ENCODE results near the gene NABP2.

The NABP2 gene

DNA sequence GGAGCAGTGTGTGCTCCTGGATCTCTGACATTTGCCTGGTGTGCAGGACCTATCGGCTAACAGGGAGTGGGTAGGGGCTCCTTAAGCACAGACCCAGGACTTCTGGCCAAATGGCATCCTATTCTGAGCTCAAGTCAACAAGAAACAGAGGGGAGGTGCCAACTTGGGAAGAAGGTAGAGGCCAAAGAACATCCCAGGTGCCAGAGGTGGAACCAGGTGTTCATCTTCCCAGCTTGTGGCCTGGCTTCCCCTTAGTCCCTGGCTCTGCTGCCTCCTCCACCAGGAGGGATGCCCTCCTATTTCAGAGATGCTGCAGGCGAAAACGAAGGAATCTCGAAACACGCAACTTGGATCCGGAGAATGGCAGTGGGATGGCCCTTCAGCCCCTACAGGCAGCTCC is 11.9 kb downstream of the NABP2 start:
- TF ChIP-seq, protein P1, sequence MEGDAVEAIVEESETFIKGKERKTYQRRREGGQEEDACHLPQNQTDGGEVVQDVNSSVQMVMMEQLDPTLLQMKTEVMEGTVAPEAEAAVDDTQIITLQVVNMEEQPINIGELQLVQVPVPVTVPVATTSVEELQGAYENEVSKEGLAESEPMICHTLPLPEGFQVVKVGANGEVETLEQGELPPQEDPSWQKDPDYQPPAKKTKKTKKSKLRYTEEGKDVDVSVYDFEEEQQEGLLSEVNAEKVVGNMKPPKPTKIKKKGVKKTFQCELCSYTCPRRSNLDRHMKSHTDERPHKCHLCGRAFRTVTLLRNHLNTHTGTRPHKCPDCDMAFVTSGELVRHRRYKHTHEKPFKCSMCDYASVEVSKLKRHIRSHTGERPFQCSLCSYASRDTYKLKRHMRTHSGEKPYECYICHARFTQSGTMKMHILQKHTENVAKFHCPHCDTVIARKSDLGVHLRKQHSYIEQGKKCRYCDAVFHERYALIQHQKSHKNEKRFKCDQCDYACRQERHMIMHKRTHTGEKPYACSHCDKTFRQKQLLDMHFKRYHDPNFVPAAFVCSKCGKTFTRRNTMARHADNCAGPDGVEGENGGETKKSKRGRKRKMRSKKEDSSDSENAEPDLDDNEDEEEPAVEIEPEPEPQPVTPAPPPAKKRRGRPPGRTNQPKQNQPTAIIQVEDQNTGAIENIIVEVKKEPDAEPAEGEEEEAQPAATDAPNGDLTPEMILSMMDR (IDR thresholded peaks at IDR 0.05; ENCODE audit: control extremely low read depth, extremely low read depth, low read depth, missing control alignments) = no peak
- CTCF ChIA-PET = interaction anchor here (1.0 to 2.1 kb wide), 5 partner anchors 16 to 46 kb away, joined by 3 to 8 read pairs (median 4); partner anchors contain the start of gene SMARCC2
- DNase-seq (ENCODE audit: extremely low spot score) = no peak

DNA sequence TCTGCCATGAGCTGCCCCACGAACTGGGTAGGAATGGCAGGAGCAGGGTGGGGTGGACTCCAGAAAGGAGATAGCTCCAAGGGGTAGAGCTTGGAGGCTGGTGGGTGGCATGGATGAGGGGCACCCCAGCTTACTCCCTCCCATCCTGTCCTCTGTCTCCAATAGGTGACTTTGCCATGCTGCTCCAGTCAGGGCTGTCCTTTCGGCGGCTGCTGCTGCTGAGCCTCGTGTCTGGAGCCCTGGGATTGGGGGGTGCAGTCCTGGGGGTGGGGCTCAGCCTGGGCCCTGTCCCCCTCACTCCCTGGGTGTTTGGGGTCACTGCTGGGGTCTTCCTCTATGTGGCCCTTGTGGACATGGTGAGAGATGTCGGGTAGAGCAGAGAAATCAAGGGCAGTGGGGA is 12.8 kb downstream of the NABP2 start:
- no peak for DNase-seq (ENCODE audit: extremely low spot score)
- POLR2A ChIA-PET = interaction anchor here (0.5 to 0.6 kb wide), 2 partner anchors 231 to 514 kb away, joined by 3 read pairs; no protein-coding TSS in a partner anchor
- TF ChIP-seq, protein P1 (IDR thresholded peaks at IDR 0.05; ENCODE audit: control extremely low read depth, extremely low read depth, low read depth, missing control alignments) = no peak
- CTCF ChIA-PET = interaction anchor here (0.8 to 3.5 kb wide), 7 partner anchors 10 to 47 kb away, joined by 3 to 13 read pairs (median 4); partner anchors contain the start of genes ANKRD52 and SMARCC2

More for the DNA sequence above, 11.9 kb downstream of the NABP2 start:
- POLR2A ChIA-PET = no interaction called here

DNA sequence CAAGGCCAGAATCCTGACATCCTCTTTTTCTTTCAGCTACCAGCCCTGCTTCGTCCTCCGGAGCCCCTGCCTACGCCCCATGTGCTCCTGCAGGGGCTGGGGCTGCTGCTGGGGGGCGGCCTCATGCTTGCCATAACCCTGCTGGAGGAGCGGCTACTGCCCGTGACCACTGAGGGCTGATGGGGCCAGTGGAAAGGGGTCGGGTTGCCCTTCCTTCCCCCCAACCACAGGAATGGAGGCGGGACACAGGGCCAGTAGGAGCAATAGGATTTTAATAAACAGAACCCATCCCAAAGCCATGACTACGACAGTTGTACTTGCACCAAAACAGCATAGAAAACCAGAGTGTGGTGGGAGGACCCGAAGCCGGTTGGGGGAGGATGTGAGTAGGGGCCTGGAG is 13.4 kb downstream of the NABP2 start:
- DNase-seq (ENCODE audit: extremely low spot score) = no peak
- ChIA-PET POLR2A (no interaction called here), CTCF (interaction anchor here (0.8 to 3.5 kb wide), 5 partner anchors 10 to 48 kb away, joined by 3 to 13 read pairs (median 4); partner anchors contain the start of genes ANKRD52 and SMARCC2)
- TF ChIP-seq, protein P1 (IDR thresholded peaks at IDR 0.05; ENCODE audit: control extremely low read depth, extremely low read depth, low read depth, missing control alignments) = no peak

DNA sequence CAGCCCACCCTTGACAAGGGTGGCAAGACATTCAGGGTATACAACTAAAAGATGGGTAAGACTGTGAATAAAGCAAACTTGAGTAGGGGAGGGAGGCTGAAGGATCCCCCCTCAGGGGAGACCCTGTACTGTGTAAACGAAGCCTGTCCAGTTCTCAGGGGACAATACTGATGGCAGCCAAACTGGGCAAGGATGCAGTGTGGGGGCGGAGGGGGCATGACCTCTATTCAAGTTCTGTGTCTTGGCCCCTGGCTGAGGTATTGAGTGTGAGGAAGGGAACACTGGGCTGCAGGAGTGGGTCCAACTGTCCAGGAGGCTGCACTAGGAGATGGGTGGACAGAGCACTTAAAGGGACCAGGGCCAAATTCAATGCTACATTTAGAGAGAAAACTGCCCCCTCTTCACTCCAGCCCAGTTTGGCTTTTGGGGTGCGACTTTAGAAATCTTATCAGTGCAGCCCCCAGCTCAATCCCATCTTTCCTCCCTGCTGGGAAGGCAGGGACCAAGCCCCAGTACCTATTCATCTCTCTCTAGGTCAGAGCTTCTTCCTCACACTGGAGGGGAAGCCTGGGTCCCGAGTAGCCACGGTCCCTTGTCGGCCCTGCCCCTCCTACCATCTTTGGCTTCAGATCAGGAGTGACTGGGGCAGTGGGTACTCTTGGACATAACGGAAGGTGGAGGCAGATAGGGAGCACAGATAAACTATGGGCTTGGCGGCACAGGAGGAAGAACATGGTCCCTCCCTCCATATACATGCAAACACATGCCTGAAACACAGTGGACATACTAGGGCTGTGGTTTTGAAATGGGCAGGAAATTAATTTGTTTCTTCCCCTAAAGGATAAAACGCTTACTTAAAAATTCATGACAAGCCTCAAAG is 17.5 kb downstream of the NABP2 start:
- no peak for DNase-seq (ENCODE audit: extremely low spot score)
- TF ChIP-seq, protein P1 (IDR thresholded peaks at IDR 0.05; ENCODE audit: control extremely low read depth, extremely low read depth, low read depth, missing control alignments) = no peak
- CTCF ChIA-PET = interaction anchor here (0.6 to 1.4 kb wide), 3 partner anchors 9 to 25 kb away, joined by 3 read pairs; partner anchors contain the start of gene ANKRD52
- POLR2A ChIA-PET = no interaction called here

DNA sequence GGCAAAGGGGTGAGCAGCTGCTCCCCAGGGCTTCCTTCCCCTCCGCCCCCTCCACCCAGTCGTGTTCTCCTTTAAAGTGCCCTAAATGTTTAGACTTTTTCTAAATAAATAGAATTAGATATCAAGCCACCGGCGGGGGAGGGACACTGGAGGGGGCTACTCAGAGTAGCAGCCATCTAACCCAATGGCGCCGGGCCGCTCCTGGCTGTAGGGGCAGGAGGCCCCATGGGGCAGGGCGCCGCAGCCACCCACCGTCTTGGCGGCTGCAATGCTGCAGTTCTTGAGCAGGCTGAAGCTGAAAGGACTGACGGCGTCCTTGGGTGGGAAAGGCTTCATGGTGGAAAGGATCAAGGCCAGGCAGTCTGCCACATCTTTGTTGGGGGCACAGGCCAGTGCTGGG is 18.8 kb downstream of the NABP2 start:
- POLR2A ChIA-PET = no interaction called here
- TF ChIP-seq, protein P1 (IDR thresholded peaks at IDR 0.05; ENCODE audit: control extremely low read depth, extremely low read depth, low read depth, missing control alignments) = no peak
- CTCF ChIA-PET = interaction anchor here (2.9 kb wide), 1 partner anchor 14 kb away, joined by 13 read pairs; the partner anchor contains the start of gene ANKRD52
- DNase-seq (ENCODE audit: extremely low spot score) = no peak

DNA sequence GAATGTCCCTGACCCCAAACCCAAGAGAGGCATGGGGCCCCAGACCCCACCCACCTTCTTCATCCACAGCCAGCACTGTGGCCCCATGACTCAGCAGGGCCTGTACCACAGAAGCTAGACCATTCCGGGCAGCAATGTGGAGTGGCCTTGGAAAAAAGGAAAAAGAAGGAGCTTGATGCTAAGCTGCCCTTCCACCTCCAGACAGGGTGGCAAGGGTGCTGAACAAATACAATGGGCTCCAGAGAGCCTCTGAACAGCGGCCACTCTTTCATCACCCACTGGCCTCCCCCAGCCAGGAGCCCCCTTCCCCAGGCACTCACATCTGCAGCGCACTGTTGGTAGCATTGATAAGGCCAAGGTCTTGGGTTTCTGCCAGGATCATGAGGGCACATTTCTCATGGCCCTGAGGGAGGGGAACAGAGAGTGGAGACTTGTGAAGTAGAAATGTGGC is 19.6 kb downstream of the NABP2 start:
- TF ChIP-seq, protein P1 (IDR thresholded peaks at IDR 0.05; ENCODE audit: control extremely low read depth, extremely low read depth, low read depth, missing control alignments) = no peak
- CTCF ChIA-PET = interaction anchor here (0.7 to 2.9 kb wide), 2 partner anchors 14 to 23 kb away, joined by 3 to 13 read pairs; partner anchors contain the start of genes ANKRD52 and COQ10A
- no peak for DNase-seq (ENCODE audit: extremely low spot score)
- POLR2A ChIA-PET = no interaction called here
